Brain microvascular endothelial cell (primary cell): Measurements from ENCODE around the gene TNS1.

Experiments used
- DNase-seq: peaks from one replicate; pipeline ENCODE4 v3.0.0-alpha.2; 2020
- H3K27ac ChIP-seq: fragments of 250-450 bp; sonication (Bioruptor Pico); 2 replicates; pipeline ENCODE4 v1.5.1; 2020; ENCODE audit warnings: mild to moderate bottlenecking, moderate library complexity
- H3K27me3 ChIP-seq: fragments of 250-450 bp; sonication (Bioruptor Pico); replicated peaks from 2 replicates; pipeline ENCODE4 v1.5.1; 2020; ENCODE audit warnings: mild to moderate bottlenecking
- H3K36me3 ChIP-seq: fragments of 250-450 bp; sonication (Bioruptor Pico); replicated peaks from 2 replicates; pipeline ENCODE4 v1.5.1; 2020; ENCODE audit warnings: mild to moderate bottlenecking
- H3K4me3 ChIP-seq: 2 replicates; pipeline ENCODE4 v1.5.1; 2011; ENCODE audit warnings: low read depth, mild to moderate bottlenecking, control low read depth, low read length, moderate library complexity
- CTCF ChIP-seq: IDR thresholded peaks from 2 replicates; pipeline ENCODE4 v1.5.1; 2011; ENCODE audit warnings: low read depth, mild to moderate bottlenecking, moderate library complexity, low read length, control low read depth, inconsistent platforms; ENCODE audit errors: missing control alignments
- in situ Hi-C: cut with HindIII; loops from 2 replicates; pipeline ENCODE4 v1.10.0; 2017; ENCODE audit warnings: low sequenced_read_pairs, low pct_ligation_motif_present

Gene TNS1

DNA sequence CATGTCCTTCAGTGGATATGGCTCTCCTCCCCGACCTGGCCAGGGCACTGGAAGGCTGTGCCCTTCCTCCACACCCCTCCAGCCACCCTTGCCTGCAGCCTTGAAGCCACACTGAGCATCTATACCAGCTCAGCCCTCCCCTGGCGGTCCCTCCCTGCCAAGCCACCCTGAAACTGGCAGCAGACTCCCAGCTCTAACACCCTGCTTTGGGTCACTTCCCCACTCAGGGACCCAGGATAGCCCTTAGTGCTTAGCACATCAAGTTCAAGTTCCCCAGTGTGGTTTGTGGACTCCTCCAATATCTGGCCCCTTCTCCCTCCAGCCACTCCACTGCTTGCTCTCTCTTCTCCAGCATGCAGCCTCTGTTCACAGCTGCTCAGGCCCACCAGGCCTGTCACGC lies 89.4 kb downstream of the TNS1 start:
- Histone ChIP-seq H3K4me3 (no peak overlapping the region), H3K27me3 (no peaks in the 10 kb centered on the region), H3K27ac (no peak overlapping the region), H3K36me3 (peaks cover 12% of the 10 kb centered on the region)
- in situ Hi-C loops = no loop called here
- no peak for TF ChIP-seq CTCF
- no peak for DNase-seq

GRCh38 chr2:217912098-217913024 lies 90.4 kb downstream of the TNS1 start:
- H3K4me3 ChIP-seq = no peak overlapping the region
- no peak for TF ChIP-seq CTCF
- no peak overlapping the region for H3K27ac ChIP-seq
- DNase-seq = no peak
- H3K27me3 ChIP-seq = no peaks in the 10 kb centered on the region
- peaks cover 12% of the 10 kb centered on the region for H3K36me3 ChIP-seq
- in situ Hi-C loops = no loop called here

- Histone ChIP-seq H3K27me3 (no peaks in the 10 kb centered on the region), H3K36me3 (peaks cover 12% of the 10 kb centered on the region), H3K4me3 (no peak overlapping the region), H3K27ac (no peak overlapping the region)
- DNase-seq = no peak
- TF ChIP-seq CTCF = no peak
- in situ Hi-C loops = no loop called here
Observed at GRCh38 chr2:217911283-217912097, 91.3 kb downstream of the TNS1 start.

DNA sequence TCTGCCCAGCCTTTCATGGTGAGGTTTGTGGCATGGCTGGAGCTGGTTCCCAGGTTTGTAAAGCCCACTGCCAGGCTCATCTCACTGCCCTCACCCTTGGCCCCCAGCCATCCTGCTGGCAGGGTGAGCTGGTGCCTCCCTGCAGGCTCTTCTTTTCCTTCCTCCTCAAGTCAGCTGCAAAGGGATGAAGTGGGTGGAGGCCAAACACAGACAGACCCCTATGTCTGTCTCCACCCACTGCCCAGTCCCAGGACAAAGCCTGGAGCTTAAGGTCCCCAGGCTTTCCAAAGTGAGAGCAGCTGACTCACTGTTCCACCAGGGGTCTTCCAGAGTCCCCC lies 92.0 kb downstream of the TNS1 start:
- in situ Hi-C loops = no loop called here

GRCh38 chr2:217909156-217909820 lies 93.5 kb downstream of the TNS1 start:
- peak; percentile 28 for TF ChIP-seq CTCF
- Histone ChIP-seq H3K36me3 (no peaks in the 10 kb centered on the region), H3K4me3 (no peak overlapping the region), H3K27ac (no peak overlapping the region), H3K27me3 (no peaks in the 10 kb centered on the region)
- no peak for DNase-seq
- in situ Hi-C loops = no loop called here

More for the DNA sequence above, 92.0 kb downstream of the TNS1 start:
- Histone ChIP-seq H3K27ac (no peak overlapping the region), H3K36me3 (peaks cover 10% of the 10 kb centered on the region), H3K27me3 (no peaks in the 10 kb centered on the region), H3K4me3 (no peak overlapping the region)
- TF ChIP-seq CTCF = no peak
- no peak for DNase-seq
